ENCODE measurements around the gene COL1A2.

DNA sequence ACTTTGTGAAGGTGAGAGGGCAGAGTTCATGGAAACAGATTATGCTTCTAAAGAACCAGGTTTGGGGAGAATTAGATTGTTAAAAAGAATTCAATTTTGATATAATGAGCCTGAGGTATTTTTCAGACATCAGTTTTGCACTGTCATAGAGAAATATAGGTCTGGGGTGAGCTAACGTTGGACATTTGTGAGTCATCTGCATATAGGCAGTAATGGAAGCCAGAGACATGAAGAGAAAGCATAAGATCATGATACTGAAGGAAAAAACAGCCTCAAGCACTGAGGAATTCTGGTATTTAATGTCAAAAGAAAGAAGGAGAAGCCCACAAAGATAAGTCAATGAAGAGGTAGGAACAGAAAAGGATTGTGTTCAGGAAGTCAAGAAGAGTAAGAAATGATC is 32.4 kb upstream of the COL1A2 start:
- TF ChIP-seq POLR2A (IDR thresholded peaks at IDR 0.05): no peak
- TF ChIP-seq, protein P1, sequence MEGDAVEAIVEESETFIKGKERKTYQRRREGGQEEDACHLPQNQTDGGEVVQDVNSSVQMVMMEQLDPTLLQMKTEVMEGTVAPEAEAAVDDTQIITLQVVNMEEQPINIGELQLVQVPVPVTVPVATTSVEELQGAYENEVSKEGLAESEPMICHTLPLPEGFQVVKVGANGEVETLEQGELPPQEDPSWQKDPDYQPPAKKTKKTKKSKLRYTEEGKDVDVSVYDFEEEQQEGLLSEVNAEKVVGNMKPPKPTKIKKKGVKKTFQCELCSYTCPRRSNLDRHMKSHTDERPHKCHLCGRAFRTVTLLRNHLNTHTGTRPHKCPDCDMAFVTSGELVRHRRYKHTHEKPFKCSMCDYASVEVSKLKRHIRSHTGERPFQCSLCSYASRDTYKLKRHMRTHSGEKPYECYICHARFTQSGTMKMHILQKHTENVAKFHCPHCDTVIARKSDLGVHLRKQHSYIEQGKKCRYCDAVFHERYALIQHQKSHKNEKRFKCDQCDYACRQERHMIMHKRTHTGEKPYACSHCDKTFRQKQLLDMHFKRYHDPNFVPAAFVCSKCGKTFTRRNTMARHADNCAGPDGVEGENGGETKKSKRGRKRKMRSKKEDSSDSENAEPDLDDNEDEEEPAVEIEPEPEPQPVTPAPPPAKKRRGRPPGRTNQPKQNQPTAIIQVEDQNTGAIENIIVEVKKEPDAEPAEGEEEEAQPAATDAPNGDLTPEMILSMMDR (IDR thresholded peaks at IDR 0.05): no peak
